ENCODE measurements around the gene LRRN1.

Gene LRRN1

DNA sequence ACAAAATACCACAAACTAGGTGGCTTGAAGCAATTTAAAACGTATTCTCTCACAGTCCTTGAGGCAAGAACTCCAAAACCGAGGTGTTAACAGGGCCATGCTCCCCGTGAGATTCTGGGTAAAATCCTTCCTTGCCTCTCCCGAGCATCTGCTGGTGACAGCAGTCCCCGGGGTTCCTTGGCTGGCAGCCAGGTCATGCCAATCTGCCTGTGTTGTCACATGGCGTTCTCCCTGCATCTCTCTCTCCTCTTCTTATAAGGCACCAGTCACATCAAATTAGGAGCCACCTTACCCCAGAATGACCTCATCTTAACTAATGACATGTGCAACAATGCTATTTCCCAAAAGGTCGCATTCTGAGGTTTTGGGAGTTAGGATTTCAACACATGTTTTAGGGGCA, 26.3 kb upstream of the LRRN1 start:
- TF ChIP-seq CTCF (IDR thresholded peaks at IDR 0.05; ENCODE audit: insufficient read depth, missing control alignments): no peak
- DNase-seq (ENCODE audit: insufficient read length, low spot score): no peak
- FAIRE-seq: no peak

DNA sequence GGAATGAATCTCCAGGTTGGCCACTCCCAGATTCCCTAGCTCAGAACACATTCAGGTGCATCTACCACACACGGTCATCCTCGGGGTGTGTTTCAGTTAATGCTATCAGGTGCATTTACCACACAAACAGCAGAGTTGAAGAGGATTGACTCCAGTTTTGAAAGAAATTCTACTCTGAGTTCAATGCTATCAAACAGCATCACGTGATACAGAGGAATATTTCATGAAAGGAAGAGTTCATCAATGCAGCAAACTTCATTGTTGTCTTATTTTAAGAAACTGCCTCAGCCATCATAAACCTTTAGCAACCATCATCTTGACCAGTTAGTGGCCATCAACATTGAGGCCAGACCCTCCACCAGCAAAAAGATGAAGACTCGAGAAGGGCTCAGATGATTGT, 22.6 kb upstream of the LRRN1 start:
- FAIRE-seq: no peak
- TF ChIP-seq CTCF (IDR thresholded peaks at IDR 0.05; ENCODE audit: insufficient read depth, missing control alignments): no peak
- no peak for DNase-seq (ENCODE audit: insufficient read length, low spot score)

DNA sequence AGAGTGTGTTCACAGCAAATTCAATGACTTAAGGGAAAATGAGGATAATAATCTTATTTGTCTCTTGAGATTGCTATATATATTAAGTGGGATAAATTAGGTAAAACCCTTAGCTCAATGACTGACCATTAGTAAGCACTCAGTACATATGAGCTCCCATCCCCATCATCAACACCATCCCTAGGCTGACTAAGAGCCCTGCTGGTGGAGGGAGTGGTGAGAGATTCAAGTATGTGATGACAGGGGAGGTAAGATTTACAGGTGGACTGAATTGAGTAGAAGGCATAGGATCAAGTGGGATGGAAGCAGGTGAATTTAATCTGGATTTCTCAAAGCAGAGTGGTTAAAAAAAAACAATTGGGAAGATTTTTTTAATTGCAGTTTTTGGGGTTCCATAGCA, 21.0 kb upstream of the LRRN1 start:
- no peak for FAIRE-seq
- TF ChIP-seq CTCF (IDR thresholded peaks at IDR 0.05; ENCODE audit: insufficient read depth, missing control alignments): no peak
- DNase-seq (ENCODE audit: insufficient read length, low spot score): no peak

GRCh38 chr3:3778641-3779270, 20.5 kb upstream of the LRRN1 start:
- TF ChIP-seq CTCF (IDR thresholded peaks at IDR 0.05; ENCODE audit: insufficient read depth, missing control alignments): no peak
- FAIRE-seq (no peak), DNase-seq (ENCODE audit: insufficient read length, low spot score) (no peak)

- no peak for TF ChIP-seq CTCF (IDR thresholded peaks at IDR 0.05; ENCODE audit: insufficient read depth, missing control alignments)
- DNase-seq (ENCODE audit: insufficient read length, low spot score): no peak
- no peak for FAIRE-seq
Observed at GRCh38 chr3:3782457-3782856, 16.8 kb upstream of the LRRN1 start.

GRCh38 chr3:3783210-3783609, 16.0 kb upstream of the LRRN1 start:
- FAIRE-seq: no peak

More at GRCh38 chr3:3783210-3783609, 16.0 kb upstream of the LRRN1 start:
- no peak for DNase-seq (ENCODE audit: insufficient read length, low spot score)
- TF ChIP-seq CTCF (IDR thresholded peaks at IDR 0.05; ENCODE audit: insufficient read depth, missing control alignments): no peak
